Measurements from ENCODE around the gene CDCA5.

The CDCA5 gene

GRCh38 chr11:65107078-65107477 lies 23.2 kb upstream of the CDCA5 start:
- Mint-ChIP-seq H3K4me3 (no peak overlapping the region), H3K9me3 (no peaks in the 10 kb centered on the region), H3K27me3 (no peaks in the 10 kb centered on the region), H3K4me1 (peaks cover 17% of the 10 kb centered on the region), H3K36me3 (peaks cover 5% of the 10 kb centered on the region), H3K27ac (no peak overlapping the region)
- no peak for ATAC-seq (ENCODE audit: low read depth)
- DNase-seq (ENCODE audit: low spot score in 2 of 2), result no peak

- peaks cover 5% of the 10 kb centered on the region for H3K4me1 Mint-ChIP-seq
- peaks cover 5% of the 10 kb centered on the region for H3K36me3 Mint-ChIP-seq
- no peak overlapping the region for H3K27ac Mint-ChIP-seq
These were observed 20.8 kb upstream of the CDCA5 start for GRCh38 chr11:65104628-65105027.

GRCh38 chr11:65103476-65103875 lies 19.6 kb upstream of the CDCA5 start:
- no peak for ATAC-seq (ENCODE audit: low read depth)
- no peak overlapping the region for H3K4me3 Mint-ChIP-seq
- no peaks in the 10 kb centered on the region for H3K9me3 Mint-ChIP-seq
- peaks cover 8% of the 10 kb centered on the region for H3K4me1 Mint-ChIP-seq
- no peaks in the 10 kb centered on the region for H3K27me3 Mint-ChIP-seq
- H3K36me3 Mint-ChIP-seq, result peaks cover 8% of the 10 kb centered on the region
- DNase-seq (ENCODE audit: low spot score in 2 of 2), result no peak
- no peak overlapping the region for H3K27ac Mint-ChIP-seq

More at GRCh38 chr11:65104628-65105027, 20.8 kb upstream of the CDCA5 start:
- DNase-seq (ENCODE audit: low spot score in 2 of 2), result no peak
- H3K9me3 Mint-ChIP-seq, result no peaks in the 10 kb centered on the region
- H3K4me3 Mint-ChIP-seq, result no peak overlapping the region
- no peak for ATAC-seq (ENCODE audit: low read depth)
- H3K27me3 Mint-ChIP-seq, result no peaks in the 10 kb centered on the region

- no peak overlapping the region for H3K27ac Mint-ChIP-seq
- peaks cover 10% of the 10 kb centered on the region for H3K36me3 Mint-ChIP-seq
- DNase-seq (ENCODE audit: low spot score in 2 of 2), result no peak
- peaks cover 10% of the 10 kb centered on the region for H3K4me1 Mint-ChIP-seq
- H3K27me3 Mint-ChIP-seq, result no peaks in the 10 kb centered on the region
- H3K4me3 Mint-ChIP-seq, result no peak overlapping the region
- no peaks in the 10 kb centered on the region for H3K9me3 Mint-ChIP-seq
- no peak for ATAC-seq (ENCODE audit: low read depth)
These were observed 18.6 kb upstream of the CDCA5 start for GRCh38 chr11:65102142-65103095.

GRCh38 chr11:65100674-65101350 lies 17.0 kb upstream of the CDCA5 start:
- H3K27ac Mint-ChIP-seq, result no peak overlapping the region
- peaks cover 6% of the 10 kb centered on the region for H3K36me3 Mint-ChIP-seq
- no peaks in the 10 kb centered on the region for H3K27me3 Mint-ChIP-seq
- peaks cover 9% of the 10 kb centered on the region for H3K4me1 Mint-ChIP-seq
- ATAC-seq (ENCODE audit: low read depth), result no peak
- no peak for DNase-seq (ENCODE audit: low spot score in 2 of 2)
- H3K4me3 Mint-ChIP-seq, result no peak overlapping the region
- H3K9me3 Mint-ChIP-seq, result no peaks in the 10 kb centered on the region

- Mint-ChIP-seq H3K9me3 (no peaks in the 10 kb centered on the region), H3K4me3 (peak overlapping the region; percentile 90), H3K4me1 (peaks cover 8% of the 10 kb centered on the region), H3K36me3 (peaks cover 4% of the 10 kb centered on the region), H3K27me3 (no peaks in the 10 kb centered on the region), H3K27ac (no peak overlapping the region)
- no peak for ATAC-seq (ENCODE audit: low read depth)
- DNase-seq (ENCODE audit: low spot score in 2 of 2), result no peak
These were observed 13.1 kb upstream of the CDCA5 start for GRCh38 chr11:65096926-65097325.

GRCh38 chr11:65095974-65096806 lies 12.3 kb upstream of the CDCA5 start, which contains the start of gene VPS51:
TSS of gene VPS51 (plus strand) at chr11:65096214. CDS start at chr11:65096251, 37 bp downstream.
- H3K4me1 Mint-ChIP-seq, result peaks cover 8% of the 10 kb centered on the region
- DNase-seq (ENCODE audit: low spot score in 2 of 2), result peak; percentile 80 to 81

GRCh38 chr11:65095427-65095826 lies 11.6 kb upstream of the CDCA5 start:
- DNase-seq (ENCODE audit: low spot score in 2 of 2) (no peak), ATAC-seq (ENCODE audit: low read depth) (no peak)
- Mint-ChIP-seq H3K4me1 (peaks cover 8% of the 10 kb centered on the region), H3K27me3 (no peaks in the 10 kb centered on the region), H3K36me3 (peaks cover 4% of the 10 kb centered on the region), H3K9me3 (no peaks in the 10 kb centered on the region), H3K27ac (peak overlapping the region; percentile 91), H3K4me3 (peak overlapping the region; percentile 90)

More at GRCh38 chr11:65095974-65096806, 12.3 kb upstream of the CDCA5 start, which contains the start of gene VPS51:
- Mint-ChIP-seq H3K27me3 (no peaks in the 10 kb centered on the region), H3K36me3 (peaks cover 4% of the 10 kb centered on the region), H3K4me3 (peak within 1 kb of the TSS; percentile 90), H3K9me3 (no peaks in the 10 kb centered on the region), H3K27ac (peak within 1 kb of the TSS; percentile 91)
- ATAC-seq (ENCODE audit: low read depth), result peak; percentile 89

- ATAC-seq (ENCODE audit: low read depth) (no peak), DNase-seq (ENCODE audit: low spot score in 2 of 2) (no peak)
- peaks cover 18% of the 10 kb centered on the region for H3K36me3 Mint-ChIP-seq
- no peaks in the 10 kb centered on the region for H3K9me3 Mint-ChIP-seq
- no peak overlapping the region for H3K4me3 Mint-ChIP-seq
- no peak overlapping the region for H3K27ac Mint-ChIP-seq
- no peaks in the 10 kb centered on the region for H3K27me3 Mint-ChIP-seq
- peaks cover 3% of the 10 kb centered on the region for H3K4me1 Mint-ChIP-seq
These were observed 6.8 kb upstream of the CDCA5 start for GRCh38 chr11:65090628-65091027.

GRCh38 chr11:65089621-65090020 lies 5.8 kb upstream of the CDCA5 start:
- Mint-ChIP-seq H3K27ac (no peak overlapping the region), H3K9me3 (no peaks in the 10 kb centered on the region), H3K4me1 (peaks cover 5% of the 10 kb centered on the region), H3K27me3 (no peaks in the 10 kb centered on the region), H3K36me3 (peaks cover 20% of the 10 kb centered on the region), H3K4me3 (no peak overlapping the region)
- no peak for ATAC-seq (ENCODE audit: low read depth)
- no peak for DNase-seq (ENCODE audit: low spot score in 2 of 2)

GRCh38 chr11:65087827-65088226 lies 4.0 kb upstream of the CDCA5 start:
- no peak overlapping the region for H3K4me3 Mint-ChIP-seq
- peaks cover 15% of the 10 kb centered on the region for H3K4me1 Mint-ChIP-seq
- H3K27me3 Mint-ChIP-seq, result no peaks in the 10 kb centered on the region
- DNase-seq (ENCODE audit: low spot score in 2 of 2) (no peak), ATAC-seq (ENCODE audit: low read depth) (no peak)
- H3K9me3 Mint-ChIP-seq, result no peaks in the 10 kb centered on the region
- no peak overlapping the region for H3K27ac Mint-ChIP-seq
- H3K36me3 Mint-ChIP-seq, result peaks cover 22% of the 10 kb centered on the region

GRCh38 chr11:65087216-65087615 lies 3.4 kb upstream of the CDCA5 start:
- peaks cover 16% of the 10 kb centered on the region for H3K4me1 Mint-ChIP-seq
- DNase-seq (ENCODE audit: low spot score in 2 of 2), result no peak
- ATAC-seq (ENCODE audit: low read depth), result no peak
- H3K4me3 Mint-ChIP-seq, result no peak overlapping the region
- no peak overlapping the region for H3K27ac Mint-ChIP-seq
- H3K36me3 Mint-ChIP-seq, result peaks cover 22% of the 10 kb centered on the region
- H3K27me3 Mint-ChIP-seq, result no peaks in the 10 kb centered on the region
- no peaks in the 10 kb centered on the region for H3K9me3 Mint-ChIP-seq

GRCh38 chr11:65086809-65087208 lies 3.0 kb upstream of the CDCA5 start:
- no peaks in the 10 kb centered on the region for H3K9me3 Mint-ChIP-seq
- H3K4me1 Mint-ChIP-seq, result peaks cover 16% of the 10 kb centered on the region
- H3K27me3 Mint-ChIP-seq, result no peaks in the 10 kb centered on the region
- no peak overlapping the region for H3K4me3 Mint-ChIP-seq
- H3K36me3 Mint-ChIP-seq, result peaks cover 22% of the 10 kb centered on the region
- H3K27ac Mint-ChIP-seq, result no peak overlapping the region
- ATAC-seq (ENCODE audit: low read depth), result no peak
- no peak for DNase-seq (ENCODE audit: low spot score in 2 of 2)

Data from memory B cell (primary cell).